Mammary epithelial cell (primary cell): Measurements from ENCODE around the gene PTK7.

Experiments
- EZH2 ChIP-seq: IDR thresholded peaks from 2 replicates; pipeline ENCODE4 v1.6.1; 2012; ENCODE audit warnings: low read length, inconsistent platforms, borderline replicate concordance
- TF ChIP-seq, protein P1 (sequence below), 2 donors: IDR thresholded peaks in 1 of 2; conservative IDR thresholded peaks in 1 of 2; 2 replicates each; pipeline ENCODE4 v1.5.1; 2011 to 2012; ENCODE audit warnings: inconsistent platforms in 2 of 2, low read length in 2 of 2, mild to moderate bottlenecking in 2 of 2, control low read depth in 1 of 2, low read depth in 1 of 2; ENCODE audit not compliant: insufficient read depth in 1 of 2; ENCODE audit errors: extremely low read depth in 1 of 2

DNA sequence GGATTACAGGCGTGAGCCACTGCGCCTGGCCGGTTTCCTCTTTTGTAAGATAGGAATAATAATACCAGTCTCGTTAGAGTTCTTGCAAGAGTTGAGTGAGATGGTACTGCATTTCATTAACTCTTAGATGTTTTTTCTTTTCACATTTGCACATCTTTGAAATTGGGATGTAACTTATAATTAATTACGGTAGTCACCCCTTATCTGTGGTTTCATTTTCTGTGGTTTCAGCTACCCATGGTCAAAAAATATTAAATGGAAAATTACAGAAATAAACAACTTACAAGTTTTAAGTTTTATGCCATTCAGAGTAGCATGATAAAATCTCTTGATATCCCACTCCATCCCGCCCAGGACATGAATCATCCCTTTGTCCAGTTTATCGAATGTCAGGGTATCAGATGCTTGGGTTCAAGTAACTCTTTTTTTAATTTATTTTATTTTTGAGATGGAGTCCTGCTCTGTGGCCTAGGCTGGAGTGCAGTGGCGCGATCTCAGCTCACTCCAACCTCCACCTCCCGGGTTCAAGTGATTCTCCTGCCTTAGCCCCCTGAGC is 15.4 kb downstream of the PTK7 start:
- TF ChIP-seq, protein P1, sequence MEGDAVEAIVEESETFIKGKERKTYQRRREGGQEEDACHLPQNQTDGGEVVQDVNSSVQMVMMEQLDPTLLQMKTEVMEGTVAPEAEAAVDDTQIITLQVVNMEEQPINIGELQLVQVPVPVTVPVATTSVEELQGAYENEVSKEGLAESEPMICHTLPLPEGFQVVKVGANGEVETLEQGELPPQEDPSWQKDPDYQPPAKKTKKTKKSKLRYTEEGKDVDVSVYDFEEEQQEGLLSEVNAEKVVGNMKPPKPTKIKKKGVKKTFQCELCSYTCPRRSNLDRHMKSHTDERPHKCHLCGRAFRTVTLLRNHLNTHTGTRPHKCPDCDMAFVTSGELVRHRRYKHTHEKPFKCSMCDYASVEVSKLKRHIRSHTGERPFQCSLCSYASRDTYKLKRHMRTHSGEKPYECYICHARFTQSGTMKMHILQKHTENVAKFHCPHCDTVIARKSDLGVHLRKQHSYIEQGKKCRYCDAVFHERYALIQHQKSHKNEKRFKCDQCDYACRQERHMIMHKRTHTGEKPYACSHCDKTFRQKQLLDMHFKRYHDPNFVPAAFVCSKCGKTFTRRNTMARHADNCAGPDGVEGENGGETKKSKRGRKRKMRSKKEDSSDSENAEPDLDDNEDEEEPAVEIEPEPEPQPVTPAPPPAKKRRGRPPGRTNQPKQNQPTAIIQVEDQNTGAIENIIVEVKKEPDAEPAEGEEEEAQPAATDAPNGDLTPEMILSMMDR (conservative IDR thresholded peaks at IDR 0.05 in 1 of 2, IDR thresholded peaks at IDR 0.05 in 1 of 2; ENCODE audit: extremely low read depth in 1 of 2, insufficient read depth in 1 of 2, low read depth in 1 of 2, low read length in 2 of 2): no peak
- no peak for TF ChIP-seq EZH2
